Loucy (cell line): Measurements from ENCODE around the gene SYT1.

Experiments
- H2AFZ ChIP-seq: fragments of 200-600 bp; sonication (generic); 2 replicates; pipeline ENCODE4 v1.6.0; 2016; ENCODE audit warnings: antibody characterized with exemption, mild to moderate bottlenecking, low read length, moderate library complexity
- H3F3A ChIP-seq: fragments of 200-600 bp; 2 replicates; pipeline ENCODE4 v1.6.0; 2016; ENCODE audit warnings: antibody characterized with exemption, low read depth, mild to moderate bottlenecking
- H3K27me3 ChIP-seq: fragments of 200-600 bp; sonication (generic); 2 replicates; pipeline ENCODE4 v1.6.1; 2014; ENCODE audit warnings: low read length, mild to moderate bottlenecking; ENCODE audit not compliant: insufficient read depth, poor library complexity, severe bottlenecking
- H3K36me3 ChIP-seq: fragments of 200-600 bp; sonication (generic); 2 replicates; pipeline ENCODE4 v1.6.1; 2016; ENCODE audit warnings: low read length; ENCODE audit not compliant: insufficient read depth
- H3K4me1 ChIP-seq: fragments of 200-600 bp; sonication (generic); 2 replicates; pipeline ENCODE4 v1.5.1; 2014; ENCODE audit warnings: low read length, mild to moderate bottlenecking; ENCODE audit not compliant: insufficient read depth, poor library complexity, severe bottlenecking
- H3K4me2 ChIP-seq: fragments of 200-600 bp; sonication (generic); 2 replicates; pipeline ENCODE4 v1.6.0; 2014; ENCODE audit warnings: antibody characterized with exemption, low read length, low read depth, mild to moderate bottlenecking; ENCODE audit not compliant: poor library complexity, severe bottlenecking
- H3K4me3 ChIP-seq: fragments of 200-600 bp; sonication (generic); 2 replicates; pipeline ENCODE4 v1.5.1; 2014; ENCODE audit warnings: low read length, mild to moderate bottlenecking, mixed read lengths; ENCODE audit not compliant: poor library complexity, severe bottlenecking
- H3K79me2 ChIP-seq: fragments of 200-600 bp; sonication (generic); 2 replicates; pipeline ENCODE4 v1.6.1; 2014; ENCODE audit warnings: low read length; ENCODE audit not compliant: insufficient read depth
- H3K9ac ChIP-seq: fragments of 200-600 bp; sonication (generic); 2 replicates; pipeline ENCODE4 v1.6.0; 2014; ENCODE audit warnings: mild to moderate bottlenecking, low read depth, low read length, moderate library complexity; ENCODE audit not compliant: poor library complexity, severe bottlenecking
- H3K9me2 ChIP-seq: fragments of 200-600 bp; sonication (generic); replicated peaks from 2 replicates; pipeline ENCODE4 v1.6.1; 2016; ENCODE audit warnings: low read depth, low read length, mixed read lengths
- H3K9me3 ChIP-seq: fragments of 200-600 bp; sonication (generic); 2 replicates; pipeline ENCODE4 v1.6.1; 2014; ENCODE audit warnings: mild to moderate bottlenecking, antibody characterized with exemption, low read length, low read depth; ENCODE audit not compliant: insufficient read depth
- H4K20me1 ChIP-seq: fragments of 200-600 bp; sonication (generic); 2 replicates; pipeline ENCODE4 v1.6.0; 2014; ENCODE audit warnings: antibody characterized with exemption, low read length, mild to moderate bottlenecking; ENCODE audit not compliant: insufficient read depth, poor library complexity, severe bottlenecking
- CTCF ChIP-seq: fragments of 200-600 bp; sonication (generic); conservative IDR thresholded peaks from 2 replicates; pipeline ENCODE4 v1.5.1; 2014; ENCODE audit warnings: mild to moderate bottlenecking, antibody characterized with exemption, low read length
- EZH2phosphoT487 ChIP-seq: fragments of 200-600 bp; IDR thresholded peaks from 2 replicates; pipeline ENCODE4 v1.6.1; 2018; ENCODE audit warnings: antibody characterized with exemption, mild to moderate bottlenecking, moderate library complexity, borderline replicate concordance

Gene SYT1

GRCh38 chr12:78853231-78853630 lies 11.3 kb upstream of the SYT1 start:
- TF ChIP-seq CTCF (no peak), EZH2phosphoT487 (no peak)

GRCh38 chr12:78863482-78864402 lies 832 bp upstream of the SYT1 start:
- no peak overlapping the region for H3K4me2 ChIP-seq
- H3K4me3 ChIP-seq = no peak overlapping the region
- no peaks in the 10 kb centered on the region for H3K79me2 ChIP-seq
- H3K36me3 ChIP-seq = no peaks in the 10 kb centered on the region
- no peak for TF ChIP-seq EZH2phosphoT487
- no peak for TF ChIP-seq CTCF
- H3K9me2 ChIP-seq = no peaks in the 10 kb centered on the region
- H2AFZ ChIP-seq = no peak overlapping the region
- no peaks in the 10 kb centered on the region for H3K27me3 ChIP-seq
- no peaks in the 10 kb centered on the region for H3K4me1 ChIP-seq
- H3F3A ChIP-seq = no peaks in the 10 kb centered on the region
- no peaks in the 10 kb centered on the region for H3K9me3 ChIP-seq
- H4K20me1 ChIP-seq = no peaks in the 10 kb centered on the region
- no peak overlapping the region for H3K9ac ChIP-seq

More at GRCh38 chr12:78853231-78853630, 11.3 kb upstream of the SYT1 start:
- Histone ChIP-seq H3K36me3 (no peaks in the 10 kb centered on the region), H3K9me2 (no peaks in the 10 kb centered on the region), H3K4me1 (no peaks in the 10 kb centered on the region), H3K4me3 (no peak overlapping the region), H3K79me2 (no peaks in the 10 kb centered on the region), H3K27me3 (no peaks in the 10 kb centered on the region), H4K20me1 (no peaks in the 10 kb centered on the region), H3F3A (no peaks in the 10 kb centered on the region), H3K9ac (no peak overlapping the region), H2AFZ (no peak overlapping the region), H3K9me3 (no peaks in the 10 kb centered on the region), H3K4me2 (no peak overlapping the region)

GRCh38 chr12:78864870-78865463 lies 393 bp downstream of the SYT1 start:
- Histone ChIP-seq H3K9me2 (no peaks in the 10 kb centered on the region), H2AFZ (no peak overlapping the region), H3K27me3 (no peaks in the 10 kb centered on the region), H4K20me1 (no peaks in the 10 kb centered on the region), H3K9ac (no peak overlapping the region), H3K4me3 (no peak overlapping the region), H3K4me1 (no peaks in the 10 kb centered on the region), H3F3A (no peaks in the 10 kb centered on the region), H3K79me2 (no peaks in the 10 kb centered on the region), H3K36me3 (no peaks in the 10 kb centered on the region), H3K4me2 (no peak overlapping the region), H3K9me3 (no peaks in the 10 kb centered on the region)
- TF ChIP-seq CTCF (no peak), EZH2phosphoT487 (no peak)
